HS-5 (cell line): Measurements from ENCODE around the gene CDK10.
"Not testable (repeated sequence)": the region's sequence is repeated elsewhere in the genome, so short reads cannot be mapped to it uniquely, and the experiment has no call there.

Experiments
- DNase-seq: peaks from one replicate; pipeline ENCODE4 v3.0.0-alpha.2; 2012; ENCODE audit warnings: low read depth

Gene CDK10

GRCh38 chr16:89667633-89668032, 18.9 kb upstream of the CDK10 start:
- DNase-seq = no peak

- no peak for DNase-seq
Observed at GRCh38 chr16:89668790-89669158, 17.7 kb upstream of the CDK10 start.

DNA sequence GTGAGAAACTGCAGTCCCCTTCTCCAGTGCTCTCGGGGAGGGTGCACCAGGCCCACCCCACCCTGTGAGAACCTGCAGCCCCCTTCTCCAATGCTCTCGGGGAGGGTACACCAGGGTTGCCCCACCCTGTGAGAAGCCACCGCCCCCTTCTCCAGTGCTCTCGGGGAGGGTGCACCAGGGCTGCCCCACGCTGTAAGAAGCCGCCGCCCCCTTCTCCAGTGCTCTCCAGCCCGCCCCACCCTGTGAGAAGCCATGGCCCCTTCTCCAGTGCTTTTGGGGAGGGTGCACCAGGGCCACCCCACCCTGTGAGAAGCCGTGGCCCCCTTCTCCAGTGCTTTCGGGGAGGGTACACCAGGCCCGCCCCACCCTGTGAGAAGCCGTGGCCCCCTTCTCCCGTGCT, 16.7 kb upstream of the CDK10 start:
- DNase-seq = no peak

DNA sequence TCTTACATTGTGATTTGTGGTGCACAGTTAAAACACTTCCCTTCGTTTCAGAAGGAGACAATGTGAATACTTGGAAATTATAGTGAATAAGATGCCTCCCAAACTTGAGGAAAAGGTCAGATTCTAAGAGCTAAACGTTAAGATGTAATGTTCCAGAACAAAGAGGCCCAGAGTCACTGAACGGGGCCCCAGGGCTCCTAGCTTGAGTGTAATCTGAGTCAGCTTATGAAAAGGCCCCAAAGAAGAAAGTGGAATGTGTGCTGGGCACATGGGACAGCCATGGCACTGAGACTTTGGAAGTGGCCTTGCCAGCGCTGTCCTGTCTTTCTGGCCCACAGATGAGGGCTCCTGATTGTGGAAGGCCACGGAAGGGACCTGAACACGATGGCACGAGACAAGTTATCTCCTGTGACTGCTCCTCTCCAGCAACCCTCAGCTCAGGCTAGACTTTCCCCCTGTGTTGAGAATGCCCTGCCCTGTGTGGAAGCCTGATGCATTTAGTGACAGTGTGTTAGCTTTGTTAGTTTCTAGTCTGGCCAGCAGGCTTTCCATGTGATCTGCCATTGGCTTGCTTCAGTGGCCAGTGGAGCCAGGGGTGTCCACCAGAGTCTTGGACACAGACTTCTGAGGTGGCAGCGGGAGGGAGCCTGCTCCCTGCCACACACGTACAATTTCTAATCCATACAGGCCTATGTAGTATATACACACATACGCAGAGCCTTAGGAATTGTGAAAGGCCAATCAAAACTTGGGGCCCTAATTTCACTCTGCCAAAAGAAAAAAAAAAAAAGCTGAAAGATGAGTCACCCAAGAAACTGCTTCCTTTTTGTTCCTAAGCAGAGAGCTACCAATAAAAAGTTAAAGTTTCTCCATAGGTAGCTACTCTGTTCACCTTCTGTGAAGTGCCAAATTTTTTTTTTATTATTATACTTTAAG, 15.7 kb upstream of the CDK10 start:
- no peak for DNase-seq

GRCh38 chr16:89671565-89671964, 14.9 kb upstream of the CDK10 start:
- not testable (repeated sequence) for DNase-seq

GRCh38 chr16:89672177-89672941, 14.1 kb upstream of the CDK10 start:
- no peak for DNase-seq

- no peak for DNase-seq
Observed at GRCh38 chr16:89678258-89678657, 8.2 kb upstream of the CDK10 start.

GRCh38 chr16:89685916-89686315, 573 bp upstream of the CDK10 start:
- no peak for DNase-seq

DNA sequence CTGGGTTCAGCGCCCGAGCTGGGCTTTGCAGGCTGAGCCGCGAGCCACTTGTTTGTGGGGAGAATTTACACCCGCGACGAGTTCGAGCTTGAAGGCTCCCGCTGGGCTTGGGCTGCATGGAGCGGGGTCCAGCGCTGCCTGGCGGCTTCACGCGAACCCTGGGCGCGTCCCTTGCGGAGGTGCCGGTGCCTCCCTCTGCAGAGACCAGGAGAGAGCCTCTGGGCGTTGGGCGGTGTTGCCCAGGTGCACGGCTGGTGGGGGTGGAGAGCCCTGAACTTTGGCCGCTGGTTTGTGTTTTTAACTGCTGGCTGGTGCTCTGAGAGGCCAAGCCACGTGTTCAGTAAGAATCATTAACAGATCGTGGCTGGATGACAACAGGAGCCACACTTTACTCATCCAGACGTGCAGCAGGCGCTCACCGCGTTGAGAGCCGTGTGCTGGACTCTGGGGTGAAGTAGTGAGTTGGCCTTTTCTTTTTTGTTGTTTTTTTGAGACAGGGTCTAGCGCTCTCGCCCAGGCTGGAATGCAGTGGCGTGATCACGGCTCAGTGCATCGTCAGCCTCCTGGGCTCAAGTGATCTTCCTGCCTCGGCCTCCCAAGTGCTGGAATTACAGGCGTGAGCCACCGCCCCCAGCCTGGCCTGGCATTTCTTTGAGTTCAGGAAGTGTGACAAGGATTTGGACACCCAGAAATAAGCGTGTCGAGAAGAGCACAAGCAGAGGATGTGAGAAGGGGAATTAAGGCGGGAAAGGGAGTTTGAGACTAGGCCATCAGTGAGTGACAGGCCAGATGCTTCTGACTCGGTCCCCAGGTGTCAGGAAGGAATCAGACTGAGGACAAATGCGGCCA, 827 bp downstream of the CDK10 start:
- no peak for DNase-seq

- DNase-seq = no peak
Observed at GRCh38 chr16:89688395-89688794, 1.9 kb downstream of the CDK10 start.

DNA sequence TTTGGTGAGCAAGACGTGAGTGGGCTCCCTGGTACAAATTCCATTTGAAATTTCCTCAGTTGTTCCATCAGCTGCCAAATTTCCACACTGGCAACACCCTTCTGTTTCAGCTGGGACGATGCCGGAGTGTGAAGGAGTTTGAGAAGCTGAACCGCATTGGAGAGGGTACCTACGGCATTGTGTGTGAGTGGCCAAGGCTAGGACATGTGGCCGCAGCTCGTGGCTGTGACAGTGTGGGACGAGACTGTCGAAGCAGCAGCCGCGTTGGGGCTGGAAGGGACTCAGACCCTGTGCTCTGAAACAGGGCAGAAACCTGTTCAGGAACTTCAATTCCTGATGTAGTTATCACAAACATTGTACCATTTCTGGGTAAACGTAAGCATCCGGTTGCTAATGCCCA, 2.7 kb downstream of the CDK10 start:
- DNase-seq = no peak

DNA sequence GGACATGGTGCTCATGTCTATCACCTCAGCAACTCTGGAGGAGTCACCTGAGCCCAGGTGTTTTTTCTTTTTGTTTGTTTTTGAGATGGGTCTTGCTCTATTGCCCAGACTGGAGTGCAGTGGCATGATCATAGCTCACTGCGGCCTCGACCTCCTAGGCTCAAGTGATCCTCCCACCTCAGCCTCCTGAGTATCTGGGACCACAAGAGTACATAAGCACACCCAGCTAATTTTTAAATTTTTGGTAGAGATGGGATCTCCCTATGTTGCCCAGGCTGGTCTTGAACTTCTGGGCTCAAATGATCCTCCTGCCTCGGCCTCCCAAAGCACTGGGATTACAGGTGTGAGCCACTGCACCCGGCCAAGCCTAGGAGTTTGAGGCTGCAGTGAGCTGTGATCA, 3.1 kb downstream of the CDK10 start:
- not testable (repeated sequence) for DNase-seq

DNA sequence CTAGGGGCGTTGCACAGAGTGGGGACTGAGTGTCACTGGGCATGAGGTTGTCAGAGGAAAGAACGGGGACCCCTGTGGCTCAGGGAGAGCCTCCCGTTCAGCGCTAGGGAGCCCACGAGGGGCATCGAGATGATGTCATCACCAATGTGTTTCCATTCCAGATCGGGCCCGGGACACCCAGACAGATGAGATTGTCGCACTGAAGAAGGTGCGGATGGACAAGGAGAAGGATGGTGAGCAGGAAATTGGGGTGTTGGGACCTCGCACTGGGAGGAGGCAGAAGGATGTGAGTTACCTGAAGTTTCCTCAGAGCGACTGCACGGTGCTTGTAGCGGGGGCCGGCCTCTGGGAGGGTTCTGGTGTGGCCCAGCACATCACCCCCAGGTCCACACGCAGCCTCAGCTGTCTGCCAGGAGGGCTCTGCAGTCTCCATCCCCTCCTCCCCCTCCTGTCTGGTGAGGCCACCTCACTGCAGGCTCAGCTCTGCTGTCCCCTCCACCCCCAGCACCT, 4.0 kb downstream of the CDK10 start:
- DNase-seq = no peak

- no peak for DNase-seq
Observed at GRCh38 chr16:89691231-89691985, 4.9 kb downstream of the CDK10 start.

- no peak for DNase-seq
Observed at GRCh38 chr16:89691986-89692569, 5.6 kb downstream of the CDK10 start.

DNA sequence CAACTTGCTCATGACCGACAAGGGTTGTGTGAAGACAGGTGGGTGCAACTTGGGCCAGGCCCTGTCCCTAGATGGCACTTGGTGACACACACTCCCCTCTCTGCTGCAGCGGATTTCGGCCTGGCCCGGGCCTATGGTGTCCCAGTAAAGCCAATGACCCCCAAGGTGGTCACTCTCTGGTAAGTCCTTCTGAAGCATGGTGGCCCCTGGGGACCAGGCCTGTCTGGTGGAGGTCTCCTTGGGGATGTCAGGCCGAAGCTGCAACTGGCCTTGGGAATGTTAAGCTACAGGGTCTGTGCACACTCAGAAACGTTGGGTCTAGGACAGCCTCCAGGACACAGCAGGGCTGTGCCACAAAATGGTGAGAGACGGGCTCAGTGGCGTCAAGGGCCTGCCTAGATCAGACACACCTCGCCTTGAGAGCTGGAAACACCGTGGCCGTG, 6.8 kb downstream of the CDK10 start:
- DNase-seq = no peak

GRCh38 chr16:89693931-89694783, 7.7 kb downstream of the CDK10 start:
- DNase-seq = no peak

DNA sequence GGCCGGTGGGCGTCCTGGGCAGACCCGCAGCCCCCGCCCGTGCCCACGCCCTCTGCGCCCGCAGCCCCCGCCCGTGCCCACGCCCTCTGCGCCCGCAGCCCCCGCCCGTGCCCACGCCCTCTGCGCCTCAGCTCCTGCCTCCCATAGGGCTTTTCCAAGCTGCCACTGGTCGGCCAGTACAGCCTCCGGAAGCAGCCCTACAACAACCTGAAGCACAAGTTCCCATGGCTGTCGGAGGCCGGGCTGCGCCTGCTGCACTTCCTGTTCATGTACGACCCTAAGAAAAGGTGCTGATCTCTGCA, 8.2 kb downstream of the CDK10 start:
- DNase-seq = not testable (repeated sequence)

DNA sequence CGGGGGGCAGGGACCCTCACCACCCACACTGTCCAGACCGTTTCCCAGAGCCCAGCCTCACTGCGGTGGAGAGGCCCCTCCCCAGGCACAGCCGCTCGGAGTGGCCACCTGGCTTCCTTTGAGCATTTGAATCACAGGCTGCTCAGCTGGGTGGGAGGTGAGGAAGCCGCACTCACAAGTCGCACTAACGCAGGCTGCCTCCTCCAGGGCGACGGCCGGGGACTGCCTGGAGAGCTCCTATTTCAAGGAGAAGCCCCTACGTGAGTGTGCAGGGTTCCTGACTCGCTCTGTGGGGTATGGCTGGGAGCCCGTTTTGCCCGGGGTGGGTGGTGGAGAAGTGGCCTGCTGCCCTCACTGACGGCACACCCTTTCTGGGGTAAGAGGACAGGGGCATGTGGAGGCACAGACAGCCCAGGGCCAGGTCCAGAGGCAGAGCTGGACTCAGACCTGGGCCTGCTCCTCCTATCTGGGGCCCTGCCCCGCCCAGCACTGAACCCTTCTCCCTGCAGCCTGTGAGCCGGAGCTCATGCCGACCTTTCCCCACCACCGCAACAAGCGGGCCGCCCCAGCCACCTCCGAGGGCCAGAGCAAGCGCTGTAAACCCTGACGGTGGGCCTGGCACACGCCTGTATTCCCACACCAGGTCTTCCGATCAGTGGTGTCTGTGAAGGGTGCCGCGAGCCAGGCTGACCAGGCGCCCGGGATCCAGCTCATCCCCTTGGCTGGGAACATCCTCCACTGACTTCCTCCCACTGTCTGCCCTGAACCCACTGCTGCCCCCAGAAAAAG, 8.8 kb downstream of the CDK10 start:
- DNase-seq = no peak
